ENCODE measurements around the gene CYS1. TPM values are rescaled to one million over a fixed set of nuclear protein-coding genes. Genes with fewer than 3 reads are reported as not detected.

The CYS1 gene
- total and polyA plus RNA-seq, 2 of the 8 experiments (the other 6 are each of a cell fraction or from before 2014, with no cell fraction given), result 0.09 to 0.13 TPM

GRCh38 chr2:10083692-10084211 is 3.5 kb upstream of the CYS1 start:
- no peaks in the 10 kb centered on the region for H4K20me1 ChIP-seq (replicated peaks in 1 of 2; ENCODE audit: control insufficient read depth in 1 of 2, insufficient read depth in 2 of 2, low read length in 2 of 2)
- FAIRE-seq (no peak), DNase-seq (ENCODE audit: low read depth in 1 of 2, low spot score in 2 of 2) (no peak)
- no peak overlapping the region for H3K14ac ChIP-seq (ENCODE audit: insufficient read length)
- no peak overlapping the region for H2BK5ac ChIP-seq (ENCODE audit: low read depth, low read length)
- POLR2A ChIA-PET (ENCODE audit: partially characterized antibody), result no interaction called here
- H4K91ac ChIP-seq (replicated peaks; ENCODE audit: insufficient read length, low read length), result no peak overlapping the region
- H3K36me3 ChIP-seq (ENCODE audit: control insufficient read depth in 2 of 4, insufficient read depth in 4 of 4, low read length in 3 of 4), result no peaks in the 10 kb centered on the region
- no peak overlapping the region for H3K56ac ChIP-seq (replicated peaks; ENCODE audit: insufficient read length, low read depth, low read length)
- H3K23me2 ChIP-seq (ENCODE audit: low read depth, low read length), result peaks cover 10% of the 10 kb centered on the region; the same call in 1 of the 2 replicates
- H4K5ac ChIP-seq (ENCODE audit: insufficient read length, low read depth, low read length), result no peak overlapping the region
- no peak overlapping the region for H2BK20ac ChIP-seq (ENCODE audit: low read length)
- H3K4me3 ChIP-seq (ENCODE audit: extremely low read depth in 1 of 4, insufficient read depth in 2 of 4, low read depth in 3 of 4, low read length in 4 of 4), result no peak overlapping the region
- no peaks in the 10 kb centered on the region for H3K9me3 ChIP-seq (ENCODE audit: insufficient read depth in 2 of 2, low read depth in 1 of 2, low read length in 1 of 2)
- peaks cover 8 to 24% (median 16%) of the 10 kb centered on the region in 4 experiments for H3K27me3 ChIP-seq (replicated peaks in 1 of 4; ENCODE audit: control insufficient read depth in 3 of 4, extremely low read depth in 1 of 4, insufficient read depth in 3 of 4, low read length in 3 of 4)
- H2BK15ac ChIP-seq (ENCODE audit: low read length), result no peak overlapping the region
- H3K9ac ChIP-seq (replicated peaks in 1 of 4; ENCODE audit: extremely low read depth in 1 of 4, low read depth in 3 of 4, low read length in 3 of 4), result no peak overlapping the region
- peaks cover 0 to 6% (median 2%) of the 10 kb centered on the region in 4 experiments; a peak in 2 of 7 replicates for H3K4me1 ChIP-seq (replicated peaks in 1 of 4; ENCODE audit: control insufficient read depth in 3 of 4, insufficient read depth in 4 of 4, low read length in 3 of 4)
- 84% methylated on average over 13 of the region's 13 CpGs; no CpG with 5 or more reads in 1 of the 2 experiments for WGBS, 2 experiments (ENCODE audit: extremely low coverage in 1 of 2, insufficient coverage in 1 of 2, insufficient read length in 1 of 2, insufficient replicate concordance in 2 of 2, low coverage in 1 of 2, low lambda C conversion rate in 2 of 2, missing lambda C conversion rate in 1 of 2)
- H2AK5ac ChIP-seq (ENCODE audit: low read depth, low read length), result no peak overlapping the region
- H2BK120ac ChIP-seq (replicated peaks; ENCODE audit: low read depth, low read length), result no peak overlapping the region
- no peaks in the 10 kb centered on the region for H3K79me1 ChIP-seq (ENCODE audit: low read depth, low read length)
- H3K4me2 ChIP-seq (ENCODE audit: insufficient read depth in 1 of 2, low read depth in 2 of 2, low read length in 2 of 2), result no peak overlapping the region
- CTCF ChIA-PET (ENCODE audit: partially characterized antibody), result interaction anchor here (1.0 to 24.1 kb wide), 5 partner anchors 8 to 13 kb away, joined by 3 to 429 read pairs (median 6); partner anchors contain the start of gene CYS1
- no peak overlapping the region for H3K23ac ChIP-seq (ENCODE audit: insufficient read length)
- H3K18ac ChIP-seq (ENCODE audit: extremely low read depth, low read length), result no peak overlapping the region
- no peak overlapping the region for H4K8ac ChIP-seq (ENCODE audit: extremely low read depth, insufficient read depth, low read length)
- no peak overlapping the region for H2AFZ ChIP-seq (ENCODE audit: low read length)
- H2BK12ac ChIP-seq (ENCODE audit: low read depth, low read length), result no peak overlapping the region
- H3K79me2 ChIP-seq (ENCODE audit: control insufficient read depth in 1 of 2, insufficient read depth in 2 of 2, low read length in 2 of 2), result no peaks in the 10 kb centered on the region
- H3K4ac ChIP-seq (replicated peaks; ENCODE audit: insufficient read length, low read depth, low read length), result no peak overlapping the region
- no peak overlapping the region for H3K27ac ChIP-seq (ENCODE audit: low read depth, low read length)
- TF ChIP-seq GABPA (IDR thresholded peaks at IDR 0.05; ENCODE audit: borderline replicate concordance, insufficient read depth, low read length) (no peak), CBX5 (IDR thresholded peaks at IDR 0.05; ENCODE audit: low read depth, low read length) (no peak), CBX8 (IDR thresholded peaks at IDR 0.05; ENCODE audit: borderline replicate concordance, low read depth, low read length) (no peak), SP1 (IDR thresholded peaks at IDR 0.05; ENCODE audit: low read depth, low read length) (no peak), HDAC6 (IDR thresholded peaks at IDR 0.05; ENCODE audit: low read depth, low read length) (no peak), NRF1 (IDR thresholded peaks at IDR 0.05; ENCODE audit: low read depth, low read length) (no peak), RBBP5 (IDR thresholded peaks at IDR 0.05; ENCODE audit: borderline replicate concordance, low read depth, low read length) (no peak), TEAD4 (IDR thresholded peaks at IDR 0.05; ENCODE audit: low read depth, low read length) (no peak), JUND (IDR thresholded peaks at IDR 0.05; ENCODE audit: low read length) (no peak), KDM5A (IDR thresholded peaks at IDR 0.05; ENCODE audit: low read length) (no peak), CREB1 (IDR thresholded peaks at IDR 0.05) (no peak), EZH2 (IDR thresholded peaks at IDR 0.05; ENCODE audit: low read depth, low read length, severe bottlenecking) (no peak), CEBPB (IDR thresholded peaks at IDR 0.05; ENCODE audit: low read depth, low read length) (no peak), ATF3 (IDR thresholded peaks at IDR 0.05; ENCODE audit: insufficient read depth, low read depth, low read length) (no peak)

Data from H1 (cell line).